T-helper 2 cell treated with Interferon-gamma antibody and Interleukin-4, amounts not matched to agents 100 ng/mL and 5 ng/mL, for 36 hours (primary cell): ENCODE results near the gene SCRN2. TPM values are rescaled to one million over a fixed set of nuclear protein-coding genes. Genes with fewer than 3 reads are reported as not detected.

ENCODE experiments used
- intact Hi-C: fragments of 100-400 bp; cut with micrococcal nuclease; formaldehyde crosslinking; loops from one replicate; pipeline ENCODE4 v1.15.1; 2023
- total RNA-seq: library from RNA; stranded (reverse); gene quantifications from 2 replicates; pipeline ENCODE4 v1.2.3, GENCODE V29; 2022

Gene SCRN2
- total RNA-seq, 1 donor from 2014 or later = 21.8 TPM

DNA sequence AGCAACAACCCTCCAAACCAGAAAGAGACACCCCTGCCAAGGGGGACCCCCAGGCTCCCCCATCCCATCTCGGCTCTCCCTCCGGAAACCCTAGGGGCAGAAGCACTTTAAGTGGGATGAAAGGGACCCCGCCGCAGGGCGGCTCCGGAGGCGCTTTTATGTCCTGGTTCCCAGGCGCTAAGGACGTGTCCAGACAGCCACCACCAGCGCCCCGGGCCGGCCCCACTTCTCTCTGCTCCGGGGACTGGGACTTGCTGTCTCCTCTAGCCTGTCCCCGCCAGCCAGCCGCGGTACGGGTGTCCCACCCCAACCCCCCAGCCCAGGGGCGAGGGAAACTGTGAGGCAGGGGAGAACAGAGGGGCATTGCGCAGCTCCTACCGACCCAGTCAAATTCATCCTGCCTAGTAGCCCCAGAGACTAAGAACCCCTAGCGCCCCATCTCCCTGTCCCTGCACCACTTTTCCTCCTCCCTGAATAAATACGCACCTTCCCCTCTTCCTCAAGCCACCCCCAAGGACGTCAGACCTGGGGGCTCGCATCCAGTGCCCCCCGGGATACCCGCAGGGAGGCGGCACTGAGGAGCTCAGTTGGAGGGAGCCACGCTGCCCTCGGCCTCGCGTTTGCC, 5.8 kb upstream of the SCRN2 start:
- intact Hi-C loops = no loop called here

- intact Hi-C loops = no loop called here
Observed at GRCh38 chr17:47845716-47846075, 4.6 kb upstream of the SCRN2 start.

GRCh38 chr17:47844814-47845715, 4.0 kb upstream of the SCRN2 start:
- intact Hi-C loops = loop anchor here (5.0 kb wide), 1 partner anchor 97 kb away; the partner anchor contains the start of gene PNPO

DNA sequence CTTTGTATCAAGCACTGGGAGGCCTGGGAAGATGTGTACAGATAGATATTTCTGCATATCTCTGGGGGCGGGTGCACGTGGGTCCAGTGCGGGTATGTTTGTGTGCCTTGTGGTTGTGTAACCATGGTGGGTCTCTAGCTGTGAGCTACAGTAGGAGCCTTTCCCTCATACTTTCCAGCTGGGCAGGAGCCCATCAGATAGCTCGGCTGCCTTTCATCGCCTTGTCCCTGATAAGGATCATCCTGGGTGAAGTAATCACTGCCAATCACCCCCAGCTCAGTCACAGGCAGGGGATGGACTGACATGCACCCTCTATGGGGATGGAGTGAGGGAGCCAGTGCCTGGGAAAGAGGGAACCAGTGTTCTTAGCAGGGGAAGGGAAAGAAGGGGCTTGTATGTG, 3.2 kb upstream of the SCRN2 start:
- intact Hi-C loops = loop anchor here (5.0 kb wide), 1 partner anchor 98 kb away; the partner anchor contains the start of gene PNPO

DNA sequence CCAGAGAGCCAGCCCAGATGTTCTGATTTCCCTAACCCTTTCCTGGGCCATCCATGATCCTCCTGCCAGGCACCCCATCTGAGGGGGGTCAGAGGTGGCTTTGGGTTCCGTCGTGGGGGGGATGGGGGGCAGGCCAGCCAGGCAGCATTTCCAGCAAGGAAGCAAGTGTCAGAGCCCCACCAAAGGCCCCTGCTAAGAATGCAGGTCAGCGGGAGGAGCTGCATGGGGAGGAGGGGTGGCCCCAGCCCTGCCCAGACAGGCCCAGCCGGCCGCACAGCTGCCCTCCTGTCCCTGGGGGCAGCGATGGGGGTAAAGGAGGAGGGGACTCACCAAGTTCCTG, 2.3 kb upstream of the SCRN2 start:
- intact Hi-C loops = loop anchor here (2.0 to 5.0 kb wide), 2 partner anchors 99 to 127 kb away; partner anchors contain the start of genes CDK5RAP3 and PNPO

DNA sequence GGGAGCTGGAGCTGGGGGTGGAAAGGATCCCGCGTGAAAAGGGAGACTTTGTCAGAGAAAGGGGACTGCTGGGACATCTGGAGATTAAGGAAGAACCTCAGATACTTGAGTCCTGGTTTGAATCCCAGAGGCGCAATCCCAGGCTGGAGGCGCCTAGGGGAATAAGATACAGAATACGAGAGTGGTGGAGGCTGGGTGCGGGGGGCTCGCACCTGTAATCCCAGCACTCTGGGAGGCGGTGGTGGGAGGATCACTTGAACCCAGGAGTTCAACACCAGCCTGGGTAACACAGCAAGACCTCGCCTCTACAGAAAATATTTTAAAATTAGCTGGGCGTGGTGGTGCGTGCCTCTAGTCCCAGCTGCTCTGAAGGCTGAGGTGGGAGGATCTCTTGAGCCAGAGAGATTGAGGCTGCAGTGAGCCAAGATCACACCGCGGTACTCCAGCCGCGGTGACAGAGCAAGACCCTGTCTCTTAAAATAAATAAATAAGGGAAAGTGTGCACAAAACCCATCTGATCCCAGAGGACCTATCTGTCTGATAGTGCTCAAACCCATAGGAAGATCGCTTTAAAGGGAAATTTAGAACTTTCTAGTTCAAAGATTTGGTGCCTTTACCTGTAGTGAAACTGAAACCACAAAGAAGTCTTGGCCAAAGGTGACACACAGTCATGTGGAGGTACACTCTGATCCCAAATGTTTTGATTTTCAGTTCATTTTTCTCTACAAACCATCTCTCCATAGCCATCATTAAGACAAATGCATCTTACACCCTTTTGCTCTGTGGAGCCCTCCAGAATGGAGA, 617 bp upstream of the SCRN2 start:
- intact Hi-C loops = loop anchor here (1.0 to 5.0 kb wide), 4 partner anchors 10 to 129 kb away; partner anchors contain the start of genes CDK5RAP3, LRRC46, MRPL10 and PNPO

GRCh38 chr17:47840001-47840741, 902 bp downstream of the SCRN2 start:
- intact Hi-C loops = loop anchor here (5.0 kb wide), 1 partner anchor 102 kb away; the partner anchor contains the start of gene PNPO

- intact Hi-C loops = no loop called here
Observed at GRCh38 chr17:47839071-47839470, 2.0 kb downstream of the SCRN2 start.

DNA sequence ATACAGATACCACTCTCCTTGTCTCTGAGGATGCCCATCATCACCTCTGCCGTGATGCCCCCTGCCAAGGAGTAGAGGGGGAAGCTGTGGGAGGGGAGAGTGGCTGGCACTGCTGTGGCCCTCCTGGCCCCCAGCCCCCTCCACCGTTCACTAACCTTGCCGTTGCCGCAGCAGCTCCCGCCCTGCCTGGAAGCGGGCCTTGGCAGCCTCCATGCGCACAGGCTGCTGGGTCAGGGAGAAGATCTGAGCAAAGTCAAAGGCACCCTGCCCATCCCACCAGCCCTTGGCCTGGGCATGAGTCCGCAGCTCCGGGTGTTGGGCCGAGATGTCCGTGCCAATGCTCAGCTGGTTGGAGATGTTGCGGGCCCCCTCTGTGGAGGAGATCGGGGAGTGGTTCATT, 2.4 kb downstream of the SCRN2 start:
- intact Hi-C loops = no loop called here

GRCh38 chr17:47837401-47838039, 3.6 kb downstream of the SCRN2 start:
- intact Hi-C loops = no loop called here

GRCh38 chr17:47836601-47837000, 4.5 kb downstream of the SCRN2 start:
- intact Hi-C loops = no loop called here

GRCh38 chr17:47834756-47835155, 6.3 kb downstream of the SCRN2 start:
- intact Hi-C loops = no loop called here

DNA sequence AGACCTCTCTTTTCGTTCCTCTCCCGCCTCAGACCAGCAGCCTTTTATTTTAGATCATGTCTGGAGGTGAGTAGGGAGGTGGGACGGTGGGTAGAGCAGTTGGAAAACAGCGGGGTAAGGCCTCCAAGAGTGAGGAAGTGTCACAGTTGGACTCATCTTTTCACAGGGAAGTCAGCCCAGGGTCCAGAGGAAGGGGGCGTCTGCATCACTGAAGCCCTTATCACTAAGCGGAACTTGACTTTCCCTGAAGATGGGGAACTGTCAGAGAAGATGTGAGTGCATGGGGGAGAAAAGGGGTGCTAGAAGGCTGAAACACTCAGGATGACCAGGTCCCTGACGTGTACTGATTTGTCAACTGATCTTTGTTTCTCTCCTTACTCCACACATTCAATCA, 9.1 kb downstream of the SCRN2 start:
- intact Hi-C loops = loop anchor here (1.0 kb wide), 4 partner anchors 9 to 183 kb away; partner anchors contain the start of genes KPNB1, OSBPL7, SCRN2 and SP2

GRCh38 chr17:47831003-47831933, 9.8 kb downstream of the SCRN2 start, which contains the start of the genes LRRC46 and MRPL10:
TSS of gene LRRC46 (plus strand) at chr17:47831670. CDS start at chr17:47831990, 320 bp downstream.
TSS of gene MRPL10 (minus strand) at chr17:47831541. CDS start at chr17:47831511, 30 bp downstream.
- intact Hi-C loops = loop anchor here (1.0 kb wide), 4 partner anchors 10 to 182 kb away; partner anchors contain the start of genes KPNB1, OSBPL7, SCRN2 and SP2

DNA sequence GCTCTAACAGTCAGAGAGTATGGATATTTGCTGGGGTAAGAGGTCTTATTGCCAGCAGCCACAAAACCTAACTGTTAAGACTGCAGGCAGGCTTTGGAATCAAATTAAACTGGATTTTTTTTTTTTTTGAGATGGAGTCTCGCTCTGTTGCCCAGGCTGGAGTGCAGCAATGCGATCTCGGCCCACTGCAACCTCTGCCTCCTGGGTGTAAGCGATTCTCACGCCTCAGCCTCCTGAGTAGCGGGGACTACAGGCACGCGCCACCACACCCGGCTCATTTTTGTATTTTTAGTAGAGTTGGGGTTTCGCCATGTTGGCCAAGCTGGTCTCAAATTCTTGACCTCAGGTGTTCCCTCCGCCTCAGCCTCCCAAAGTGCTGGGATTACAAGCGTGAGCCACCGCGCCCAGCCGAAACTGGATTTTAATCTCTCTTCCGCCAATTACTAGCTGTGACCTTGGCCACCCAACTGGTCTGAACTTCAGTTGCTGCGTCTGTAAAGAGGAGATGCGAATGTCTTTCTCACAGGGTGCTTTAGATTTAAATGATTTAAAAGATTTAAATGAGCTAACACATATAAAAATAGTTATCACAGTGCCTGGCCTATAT, 10.6 kb downstream of the SCRN2 start:
- intact Hi-C loops = loop anchor here (1.0 kb wide), 4 partner anchors 9 to 181 kb away; partner anchors contain the start of genes KPNB1, OSBPL7, SCRN2 and SP2

- intact Hi-C loops = no loop called here
Observed at GRCh38 chr17:47829870-47830269, 11.2 kb downstream of the SCRN2 start.

DNA sequence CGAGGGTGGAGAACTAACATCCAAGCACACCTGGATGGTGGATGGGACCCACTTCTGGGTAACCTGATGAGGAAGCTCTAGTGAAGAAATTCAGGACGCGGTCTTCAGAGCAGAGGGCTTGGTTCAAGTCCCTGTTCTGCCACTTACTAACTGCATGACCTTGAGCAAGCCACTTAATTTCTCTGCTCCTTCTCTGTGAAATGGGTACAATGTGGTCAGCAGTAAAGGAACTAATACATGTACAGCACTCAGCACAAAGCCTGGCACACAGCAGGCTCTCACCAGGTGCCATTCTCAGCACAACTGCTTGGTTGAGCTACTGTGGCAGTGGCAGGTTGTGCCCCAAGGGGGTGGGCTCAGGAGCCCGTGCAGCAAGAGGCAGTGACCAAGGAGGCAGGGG, 17.6 kb downstream of the SCRN2 start:
- intact Hi-C loops = no loop called here

DNA sequence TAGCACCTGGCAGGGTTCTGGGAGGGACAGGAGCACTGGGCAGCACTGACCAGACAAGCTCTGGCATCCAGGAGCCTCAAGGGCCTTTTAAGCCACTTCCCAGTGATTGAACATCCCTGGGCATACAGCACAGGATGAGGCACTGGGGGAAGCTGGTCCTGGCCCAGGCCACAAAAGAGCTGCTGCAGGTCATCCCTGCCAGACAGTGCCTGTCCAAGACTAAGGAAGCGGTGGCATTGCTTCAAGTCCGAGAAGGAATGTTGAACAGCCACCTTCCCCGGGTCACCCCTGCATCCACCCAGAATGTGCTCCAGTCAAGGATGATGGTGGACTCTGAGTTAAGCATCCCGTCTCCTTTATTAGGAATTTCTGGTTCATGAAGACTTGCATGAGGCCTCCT, 18.3 kb downstream of the SCRN2 start:
- intact Hi-C loops = no loop called here
